HFF-Myc (cell line): ENCODE data around the gene PIMREG.

Experiments used
- DNase-seq: peaks from one replicate; pipeline ENCODE4 v3.0.0-alpha.2; 2011; ENCODE audit warnings: low read depth; ENCODE audit errors: extremely low read depth
- H3K4me3 ChIP-seq: replicated peaks from 2 replicates; pipeline ENCODE4 v1.5.1; 2011; ENCODE audit warnings: low read depth, mild to moderate bottlenecking, control low read depth, low read length
- CTCF ChIP-seq: IDR thresholded peaks from 2 replicates; pipeline ENCODE4 v1.5.1; 2012; ENCODE audit warnings: mild to moderate bottlenecking, low read depth, low read length, control low read depth; ENCODE audit errors: missing control alignments

PIMREG gene

GRCh38 chr17:6460531-6461161 is 16.4 kb downstream of the PIMREG start:
- TF ChIP-seq CTCF, result no peak
- DNase-seq, result no peak
- H3K4me3 ChIP-seq, result no peak overlapping the region

GRCh38 chr17:6461246-6461645 is 17.0 kb downstream of the PIMREG start:
- TF ChIP-seq CTCF, result no peak
- no peak overlapping the region for H3K4me3 ChIP-seq
- no peak for DNase-seq

GRCh38 chr17:6461792-6462524 is 17.7 kb downstream of the PIMREG start:
- no peak overlapping the region for H3K4me3 ChIP-seq
- no peak for TF ChIP-seq CTCF
- no peak for DNase-seq

- DNase-seq, result no peak
- TF ChIP-seq CTCF, result no peak
These were observed 18.4 kb downstream of the PIMREG start for GRCh38 chr17:6462692-6463091.

GRCh38 chr17:6463616-6464445 is 19.6 kb downstream of the PIMREG start:
- no peak overlapping the region for H3K4me3 ChIP-seq
- no peak for TF ChIP-seq CTCF
- no peak for DNase-seq

More at GRCh38 chr17:6462692-6463091, 18.4 kb downstream of the PIMREG start:
- H3K4me3 ChIP-seq, result no peak overlapping the region

- no peak for TF ChIP-seq CTCF
- H3K4me3 ChIP-seq, result no peak overlapping the region
- DNase-seq, result no peak
These were observed 20.3 kb downstream of the PIMREG start for GRCh38 chr17:6464446-6465041.
